MM.1S (cell line): ENCODE data around the gene SETMAR.

Source experiments
- DNase-seq: peaks from one replicate; pipeline ENCODE4 v3.0.0-alpha.2; 2015
- H2AFZ ChIP-seq: fragments of 300-600 bp; sonication (generic); 2 replicates; pipeline ENCODE4 v1.6.0; 2016; ENCODE audit warnings: antibody characterized with exemption, low read length
- H3F3A ChIP-seq: fragments of 300-600 bp; sonication (generic); 2 replicates; pipeline ENCODE4 v1.6.1; 2016; ENCODE audit warnings: mild to moderate bottlenecking, antibody characterized with exemption, low read length, moderate library complexity, mixed read lengths; ENCODE audit not compliant: insufficient read depth
- H3K27ac ChIP-seq: fragments of 300-600 bp; sonication (generic); 2 replicates; pipeline ENCODE4 v1.5.1; 2016; ENCODE audit warnings: mild to moderate bottlenecking, low read length
- H3K27me3 ChIP-seq: fragments of 300-600 bp; sonication (generic); replicated peaks from 2 replicates; pipeline ENCODE4 v1.6.0; 2016; ENCODE audit warnings: low read length; ENCODE audit not compliant: insufficient read depth
- H3K36me3 ChIP-seq: fragments of 300-600 bp; sonication (generic); replicated peaks from 2 replicates; pipeline ENCODE4 v1.6.1; 2016; ENCODE audit warnings: mild to moderate bottlenecking, low read length, mixed read lengths; ENCODE audit not compliant: insufficient read depth
- H3K4me1 ChIP-seq: fragments of 300-600 bp; sonication (generic); 2 replicates; pipeline ENCODE4 v1.6.1; 2016; ENCODE audit warnings: low read length, mixed read lengths
- H3K4me2 ChIP-seq: fragments of 300-600 bp; sonication (generic); 2 replicates; pipeline ENCODE4 v1.6.0; 2016; ENCODE audit warnings: low read depth, low read length
- H3K4me3 ChIP-seq: fragments of 300-600 bp; sonication (generic); 2 replicates; pipeline ENCODE4 v1.5.1; 2016; ENCODE audit warnings: low read length, mixed read lengths
- H3K79me2 ChIP-seq: fragments of 300-600 bp; sonication (generic); 2 replicates; pipeline ENCODE4 v1.6.1; 2016; ENCODE audit warnings: mixed run types, low read length, mixed read lengths
- H3K9ac ChIP-seq: fragments of 300-600 bp; sonication (generic); 2 replicates; pipeline ENCODE4 v1.6.1; 2016; ENCODE audit warnings: low read length, mixed read lengths
- H3K9me2 ChIP-seq: fragments of 300-600 bp; sonication (generic); replicated peaks from 2 replicates; pipeline ENCODE4 v1.6.1; 2016; ENCODE audit warnings: mild to moderate bottlenecking, low read length, mixed read lengths; ENCODE audit not compliant: insufficient read depth
- H3K9me3 ChIP-seq: fragments of 300-600 bp; sonication (generic); replicated peaks from 2 replicates; pipeline ENCODE4 v1.6.1; 2016; ENCODE audit warnings: mild to moderate bottlenecking, low read length, mixed read lengths; ENCODE audit not compliant: insufficient read depth
- H4K20me1 ChIP-seq: fragments of 300-600 bp; sonication (generic); 2 replicates; pipeline ENCODE4 v1.6.1; 2016; ENCODE audit warnings: mild to moderate bottlenecking, low read length, moderate library complexity, mixed read lengths; ENCODE audit not compliant: insufficient read depth
- CTCF ChIP-seq: fragments of 300-600 bp; sonication (generic); IDR thresholded peaks from 2 replicates; pipeline ENCODE4 v1.5.1; 2016; ENCODE audit warnings: antibody characterized with exemption, low read length, mixed read lengths
- EZH2 ChIP-seq: fragments of 300-600 bp; sonication (generic); optimal IDR thresholded peaks from 2 replicates; pipeline ENCODE3; 2017; ENCODE audit warnings: low read depth, mild to moderate bottlenecking, antibody characterized with exemption, low read length, mixed read lengths
- EZH2phosphoT487 ChIP-seq: fragments of 300-600 bp; sonication (generic); IDR thresholded peaks from 2 replicates; pipeline ENCODE4 v1.6.1; 2018; ENCODE audit warnings: antibody characterized with exemption, low read length

SETMAR gene

DNA sequence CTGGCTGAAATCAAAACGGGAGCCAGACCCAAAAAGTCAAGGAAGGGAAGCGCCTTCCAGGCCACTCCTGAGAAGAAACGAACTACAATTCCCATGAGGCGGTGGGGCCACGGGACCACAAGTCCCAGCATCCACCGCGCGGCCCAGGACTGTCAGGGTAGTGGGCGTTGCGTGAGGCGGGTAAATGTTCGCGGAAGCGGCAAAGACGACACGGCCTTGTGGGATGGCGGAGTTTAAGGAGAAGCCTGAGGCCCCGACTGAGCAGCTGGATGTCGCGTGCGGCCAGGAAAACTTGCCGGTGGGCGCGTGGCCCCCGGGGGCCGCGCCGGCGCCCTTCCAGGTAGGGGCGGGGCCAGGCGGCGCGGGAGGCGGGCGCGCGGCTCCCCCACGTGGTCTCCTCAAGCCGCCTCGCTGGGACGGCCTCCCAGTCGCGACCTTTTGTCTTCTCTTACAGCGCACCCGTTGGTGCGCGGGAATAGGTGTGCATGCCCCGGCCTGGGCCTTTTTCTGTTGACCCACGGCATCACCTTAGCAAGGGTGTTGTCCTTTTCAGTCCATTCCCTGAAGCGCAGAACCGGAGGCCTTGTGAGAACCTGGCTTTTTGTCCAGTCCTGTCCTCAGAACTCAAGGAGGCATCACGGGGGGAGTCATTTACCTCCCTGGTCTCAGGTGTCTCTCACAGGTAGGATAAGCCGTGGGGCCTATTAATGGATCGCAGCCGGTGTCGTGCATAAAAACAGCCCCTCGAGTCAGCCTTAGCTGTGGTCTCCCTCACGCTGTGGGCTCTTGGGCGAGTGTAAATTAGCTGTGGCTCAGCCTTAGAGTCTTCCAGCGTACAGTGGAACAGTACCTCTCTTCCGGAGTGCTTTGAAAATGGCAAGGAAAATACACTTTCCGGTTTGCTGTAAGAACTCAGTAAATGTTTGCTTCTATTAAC, at the start of gene SETMAR:
Gene SETMAR (plus strand): TSS at position 183 of the 937 bp plus-strand sequence. CDS start 2 bp downstream, at position 185.
- Histone ChIP-seq H3K9me2 (no peaks in the 10 kb centered on the region), H3F3A (no peaks in the 10 kb centered on the region), H3K9ac (peak within 1 kb of the TSS; percentile 80), H3K4me3 (peak within 1 kb of the TSS; percentile 71), H3K4me2 (peak within 1 kb of the TSS; percentile 94), H3K79me2 (peaks cover 8% of the 10 kb centered on the region; the same call in 1 of the 2 replicates), H3K27ac (peak within 1 kb of the TSS; percentile 68; the same call in 1 of the 2 replicates), H3K36me3 (no peaks in the 10 kb centered on the region), H3K9me3 (no peaks in the 10 kb centered on the region), H4K20me1 (no peaks in the 10 kb centered on the region), H2AFZ (peak within 1 kb of the TSS; percentile 100), H3K4me1 (no peaks in the 10 kb centered on the region), H3K27me3 (no peaks in the 10 kb centered on the region)
- DNase-seq: peak; percentile 83
- TF ChIP-seq EZH2phosphoT487 (no peak), CTCF (no peak), EZH2 (no peak)

- H3K9ac ChIP-seq: no peak overlapping the region
- DNase-seq: no peak
- H3K9me2 ChIP-seq: no peaks in the 10 kb centered on the region
- H3K79me2 ChIP-seq: no peaks in the 10 kb centered on the region
- H2AFZ ChIP-seq: no peak overlapping the region
- no peak overlapping the region for H3K4me2 ChIP-seq
- H3K9me3 ChIP-seq: no peaks in the 10 kb centered on the region
- H3K27me3 ChIP-seq: no peaks in the 10 kb centered on the region
- H3F3A ChIP-seq: no peaks in the 10 kb centered on the region
- H3K4me1 ChIP-seq: no peaks in the 10 kb centered on the region
- H3K36me3 ChIP-seq: no peaks in the 10 kb centered on the region
- H3K4me3 ChIP-seq: no peak overlapping the region
- H4K20me1 ChIP-seq: no peaks in the 10 kb centered on the region
- H3K27ac ChIP-seq: no peak overlapping the region
- TF ChIP-seq EZH2 (no peak), CTCF (no peak), EZH2phosphoT487 (no peak)
Measured at GRCh38 chr3:4261406-4261805, 41.8 kb upstream of the SETMAR start.

DNA sequence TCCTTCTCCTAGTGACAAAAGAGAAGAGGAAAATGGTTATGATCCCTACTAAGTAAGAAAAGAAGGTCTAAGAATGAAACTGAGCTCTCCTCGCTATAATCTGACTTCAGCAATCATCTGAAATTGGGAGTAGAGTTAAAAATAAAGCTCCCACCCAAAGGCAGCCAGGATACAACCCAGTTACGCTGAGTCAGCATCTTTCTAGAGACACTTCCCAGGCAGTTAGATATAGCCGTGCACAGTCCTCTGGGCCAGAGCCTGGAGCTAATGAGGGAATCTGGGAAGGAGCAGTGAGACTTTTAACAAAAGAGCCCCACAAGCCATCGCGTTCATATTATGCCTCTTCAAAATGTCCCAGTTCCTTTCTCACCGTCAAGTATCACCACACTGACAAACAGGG, 39.1 kb upstream of the SETMAR start:
- H4K20me1 ChIP-seq: no peaks in the 10 kb centered on the region
- DNase-seq: no peak
- no peaks in the 10 kb centered on the region for H3K79me2 ChIP-seq
- H3K9me2 ChIP-seq: no peaks in the 10 kb centered on the region
- H3K4me3 ChIP-seq: no peak overlapping the region
- no peaks in the 10 kb centered on the region for H3F3A ChIP-seq
- H3K36me3 ChIP-seq: no peaks in the 10 kb centered on the region
- H3K4me1 ChIP-seq: no peaks in the 10 kb centered on the region
- H3K27ac ChIP-seq: no peak overlapping the region
- H3K9me3 ChIP-seq: no peaks in the 10 kb centered on the region
- TF ChIP-seq CTCF (no peak), EZH2phosphoT487 (no peak), EZH2 (no peak)
- no peaks in the 10 kb centered on the region for H3K27me3 ChIP-seq
- H2AFZ ChIP-seq: no peak overlapping the region
- no peak overlapping the region for H3K9ac ChIP-seq
- no peak overlapping the region for H3K4me2 ChIP-seq
